ENCODE data around the gene HDLBP.
"Not testable (repeated sequence)": the region's sequence is repeated elsewhere in the genome, so short reads cannot be mapped to it uniquely, and the experiment has no call there.

Gene HDLBP

GRCh38 chr2:241207151-241207550, 108.3 kb downstream of the HDLBP start:
- DNase-seq, result no peak

GRCh38 chr2:241205086-241205485, 110.4 kb downstream of the HDLBP start:
- no peak for DNase-seq

- DNase-seq, result no peak
Observed at GRCh38 chr2:241204490-241204889, 111.0 kb downstream of the HDLBP start.

GRCh38 chr2:241204010-241204384, 111.5 kb downstream of the HDLBP start:
- DNase-seq, result no peak

- DNase-seq, result no peak
Observed at GRCh38 chr2:241203218-241204009, 112.1 kb downstream of the HDLBP start.

GRCh38 chr2:241202681-241203080, 112.8 kb downstream of the HDLBP start:
- no peak for DNase-seq

GRCh38 chr2:241202268-241202585, 113.2 kb downstream of the HDLBP start:
- DNase-seq, result no peak

GRCh38 chr2:241201445-241202267, 113.8 kb downstream of the HDLBP start:
- DNase-seq, result no peak

- DNase-seq, result no peak
Observed at GRCh38 chr2:241200822-241201395, 114.6 kb downstream of the HDLBP start.

- DNase-seq, result no peak
Observed at GRCh38 chr2:241199897-241200821, 115.3 kb downstream of the HDLBP start.

- DNase-seq, result no peak
Observed at GRCh38 chr2:241199286-241199685, 116.2 kb downstream of the HDLBP start.

GRCh38 chr2:241198381-241199279, 116.8 kb downstream of the HDLBP start:
- no peak for DNase-seq

- DNase-seq, result no peak
Observed at GRCh38 chr2:241197947-241198346, 117.5 kb downstream of the HDLBP start.

GRCh38 chr2:241197246-241197645, 118.2 kb downstream of the HDLBP start:
- not testable (repeated sequence) for DNase-seq

GRCh38 chr2:241195506-241196130, 119.9 kb downstream of the HDLBP start:
- DNase-seq, result no peak

GRCh38 chr2:241194811-241195210, 120.7 kb downstream of the HDLBP start:
- DNase-seq, result no peak

GRCh38 chr2:241193271-241193670, 122.2 kb downstream of the HDLBP start:
- no peak for DNase-seq

GRCh38 chr2:241191081-241191480, 124.4 kb downstream of the HDLBP start:
- no peak for DNase-seq

GRCh38 chr2:241190291-241190981, 125.0 kb downstream of the HDLBP start:
- DNase-seq, result no peak

GRCh38 chr2:241189856-241190201, 125.6 kb downstream of the HDLBP start:
- DNase-seq, result no peak
